A673 (cell line): ENCODE data around the gene ENTPD3. TPM values are rescaled to one million over a fixed set of nuclear protein-coding genes. Genes with fewer than 3 reads are reported as not detected.

Experiments used
- Bru-seq: library from RNA; stranded (reverse); fragments of 400-500 nt; gene quantifications from one replicate; lab custom pipeline; 2021; lab: Mats Ljungman, UMichigan
- BruChase-seq, 2 experiments: library from RNA; stranded (reverse); fragments of 400-500 nt; gene quantifications; one replicate each; lab custom pipeline; 2021; lab: Mats Ljungman, UMichigan
- BruUV-seq: library from RNA; stranded (reverse); fragments of 400-500 nt; replicated peaks from 2 replicates; lab custom pipeline; 2021; lab: Mats Ljungman, UMichigan
- CTCF ChIA-PET: fragments of 300-600 bp; sonication (Branson Sonifier 250); formaldehyde crosslinking; loops from one replicate; lab custom pipeline; 2022; ENCODE audit warnings: antibody characterized with exemption; lab: Charles Lee
- POLR2A ChIA-PET: fragments of 300-600 bp; sonication (Branson Sonifier 250); formaldehyde crosslinking; loops from one replicate; lab custom pipeline; 2022; ENCODE audit warnings: antibody characterized with exemption; ENCODE audit not compliant: low non-redundant PET; lab: Charles Lee
- DNase-seq: peaks from one replicate; pipeline ENCODE4 v3.0.0-alpha.2; 2015; ENCODE audit warnings: low spot score
- H3K27ac ChIP-seq: fragments of 200-600 bp; sonication (generic); 2 replicates; pipeline ENCODE4 v1.5.1; 2016; ENCODE audit warnings: mixed run types, low read depth, mild to moderate bottlenecking, mixed read lengths, antibody characterized with exemption, low read length; ENCODE audit not compliant: poor library complexity, severe bottlenecking
- H3K27me3 ChIP-seq: fragments of 200-600 bp; sonication (generic); replicated peaks from 2 replicates; pipeline ENCODE4 v1.6.1; 2017; ENCODE audit warnings: mixed run types, low read depth, mild to moderate bottlenecking, mixed read lengths, antibody characterized with exemption, low read length; ENCODE audit not compliant: insufficient read depth, poor library complexity
- H3K36me3 ChIP-seq: fragments of 200-600 bp; sonication (generic); 2 replicates; pipeline ENCODE4 v1.6.1; 2016; ENCODE audit warnings: mixed run types, mild to moderate bottlenecking, mixed read lengths, antibody characterized with exemption, low read length; ENCODE audit not compliant: insufficient read depth, poor library complexity, severe bottlenecking
- H3K4me1 ChIP-seq: fragments of 200-600 bp; sonication (generic); 2 replicates; pipeline ENCODE4 v1.6.1; 2017; ENCODE audit warnings: mixed run types, mild to moderate bottlenecking, mixed read lengths, antibody characterized with exemption, low read length; ENCODE audit not compliant: insufficient read depth, poor library complexity, severe bottlenecking
- H3K4me3 ChIP-seq: fragments of 200-600 bp; sonication (generic); 2 replicates; pipeline ENCODE4 v1.5.1; 2016; ENCODE audit warnings: low read depth, mixed run types, mild to moderate bottlenecking, mixed read lengths, low read length; ENCODE audit not compliant: poor library complexity, severe bottlenecking
- H3K9me3 ChIP-seq: fragments of 200-600 bp; sonication (generic); 2 replicates; pipeline ENCODE4 v1.6.1; 2016; ENCODE audit warnings: mixed run types, low read depth, mild to moderate bottlenecking, mixed read lengths, antibody characterized with exemption, low read length; ENCODE audit not compliant: poor library complexity, severe bottlenecking
- EZH2 ChIP-seq: fragments of 200-600 bp; sonication (generic); IDR thresholded peaks from 2 replicates; pipeline ENCODE4 v1.6.1; 2017; ENCODE audit warnings: borderline replicate concordance, low read depth, mild to moderate bottlenecking, mixed read lengths, antibody characterized with exemption, low read length; ENCODE audit not compliant: poor library complexity, severe bottlenecking
- intact Hi-C: fragments of 100-400 bp; cut with micrococcal nuclease; formaldehyde crosslinking; loops from one replicate; pipeline ENCODE4 v1.10.0; 2022; ENCODE audit not compliant: unreplicated experiment
- long read RNA-seq: library from polyadenylated mRNA; stranded (forward); transcript quantifications from one replicate; pipeline ENCODE4 v2.0.0, GENCODE V29; 2022
- total RNA-seq: library from RNA; stranded (reverse); gene quantifications from 2 replicates; pipeline ENCODE4 v1.2.3, GENCODE V29; 2021
- TF ChIP-seq, protein P1 (sequence below): fragments of 300-800, 200-600 bp; sonication (generic); conservative IDR thresholded peaks from 2 replicates; pipeline ENCODE4 v1.5.1; 2017; ENCODE audit warnings: low read depth, mild to moderate bottlenecking, antibody characterized with exemption, low read length, moderate library complexity, mixed read lengths

The ENTPD3 gene, protein sequence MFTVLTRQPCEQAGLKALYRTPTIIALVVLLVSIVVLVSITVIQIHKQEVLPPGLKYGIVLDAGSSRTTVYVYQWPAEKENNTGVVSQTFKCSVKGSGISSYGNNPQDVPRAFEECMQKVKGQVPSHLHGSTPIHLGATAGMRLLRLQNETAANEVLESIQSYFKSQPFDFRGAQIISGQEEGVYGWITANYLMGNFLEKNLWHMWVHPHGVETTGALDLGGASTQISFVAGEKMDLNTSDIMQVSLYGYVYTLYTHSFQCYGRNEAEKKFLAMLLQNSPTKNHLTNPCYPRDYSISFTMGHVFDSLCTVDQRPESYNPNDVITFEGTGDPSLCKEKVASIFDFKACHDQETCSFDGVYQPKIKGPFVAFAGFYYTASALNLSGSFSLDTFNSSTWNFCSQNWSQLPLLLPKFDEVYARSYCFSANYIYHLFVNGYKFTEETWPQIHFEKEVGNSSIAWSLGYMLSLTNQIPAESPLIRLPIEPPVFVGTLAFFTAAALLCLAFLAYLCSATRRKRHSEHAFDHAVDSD
- total RNA-seq (0.54 and 1.3 TPM in 2 replicates), Bru-seq, nascent RNA (percentile 31 among the genes with signal in this experiment), BruChase-seq, experiment 1, labeled RNA remaining after a 2-hour chase (percentile 16 among the genes with signal in this experiment), BruChase-seq, experiment 2, labeled RNA remaining after a 6-hour chase (percentile 24 among the genes with signal in this experiment)
- long read RNA-seq, partial matches to known transcripts: 0 of 1 reads
- long read RNA-seq, other reads (novel, unspliced or antisense): 0 of 1 reads

DNA sequence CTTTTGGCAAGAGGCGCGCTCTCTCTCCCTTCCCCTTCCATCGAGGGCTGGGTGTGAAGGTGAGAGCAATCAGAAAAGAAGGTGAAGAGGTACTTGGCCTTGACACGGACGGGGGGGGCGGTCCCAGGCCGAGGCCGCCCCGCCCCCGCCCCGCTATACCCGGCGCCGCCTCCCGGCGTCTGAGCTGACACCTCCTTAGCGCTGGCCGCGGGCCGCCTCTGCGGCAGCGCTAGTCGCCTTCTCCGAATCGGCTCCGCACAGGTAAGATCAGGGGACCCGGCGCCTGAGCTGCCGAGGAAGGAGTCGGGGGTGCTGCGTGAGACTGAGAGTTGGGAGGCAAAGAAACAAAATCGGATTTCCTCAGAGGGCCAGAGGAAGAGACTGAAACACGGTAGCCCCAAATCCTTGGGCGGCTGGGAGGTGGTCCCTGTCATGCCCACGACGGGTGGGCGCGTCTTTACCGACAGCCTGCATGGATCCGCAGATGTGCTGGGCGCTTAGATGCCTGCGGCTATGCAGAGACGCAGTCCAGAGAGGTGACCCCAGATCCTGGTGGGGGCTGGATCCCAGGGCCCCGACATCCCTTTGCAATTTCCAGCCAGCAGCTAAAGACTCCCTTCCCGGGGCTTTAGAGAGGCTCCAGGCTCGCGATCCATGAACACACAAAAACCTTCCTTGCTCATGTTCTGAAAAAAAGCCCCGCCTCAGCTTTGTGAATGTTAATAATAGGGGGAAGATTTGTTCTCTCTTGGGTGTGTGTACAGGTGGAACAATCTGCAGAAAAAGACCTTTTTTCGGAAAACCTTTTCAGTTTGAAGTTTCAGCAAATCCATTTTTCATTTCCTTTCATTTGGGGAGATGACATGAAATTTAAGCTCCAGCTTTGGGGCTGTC, at the start of gene ENTPD3:
Gene ENTPD3, plus strand, starts transcription at position 184 of the 894 bp plus-strand sequence. CDS start 874 bp downstream, outside the sequence.
- no peak within 1 kb of the TSS for H3K27ac ChIP-seq
- H3K4me3 ChIP-seq: peak within 1 kb of the TSS; percentile 35
- H3K36me3 ChIP-seq: no peaks in the 10 kb centered on the region
- no peaks in the 10 kb centered on the region for H3K9me3 ChIP-seq
- TF ChIP-seq, protein P1, sequence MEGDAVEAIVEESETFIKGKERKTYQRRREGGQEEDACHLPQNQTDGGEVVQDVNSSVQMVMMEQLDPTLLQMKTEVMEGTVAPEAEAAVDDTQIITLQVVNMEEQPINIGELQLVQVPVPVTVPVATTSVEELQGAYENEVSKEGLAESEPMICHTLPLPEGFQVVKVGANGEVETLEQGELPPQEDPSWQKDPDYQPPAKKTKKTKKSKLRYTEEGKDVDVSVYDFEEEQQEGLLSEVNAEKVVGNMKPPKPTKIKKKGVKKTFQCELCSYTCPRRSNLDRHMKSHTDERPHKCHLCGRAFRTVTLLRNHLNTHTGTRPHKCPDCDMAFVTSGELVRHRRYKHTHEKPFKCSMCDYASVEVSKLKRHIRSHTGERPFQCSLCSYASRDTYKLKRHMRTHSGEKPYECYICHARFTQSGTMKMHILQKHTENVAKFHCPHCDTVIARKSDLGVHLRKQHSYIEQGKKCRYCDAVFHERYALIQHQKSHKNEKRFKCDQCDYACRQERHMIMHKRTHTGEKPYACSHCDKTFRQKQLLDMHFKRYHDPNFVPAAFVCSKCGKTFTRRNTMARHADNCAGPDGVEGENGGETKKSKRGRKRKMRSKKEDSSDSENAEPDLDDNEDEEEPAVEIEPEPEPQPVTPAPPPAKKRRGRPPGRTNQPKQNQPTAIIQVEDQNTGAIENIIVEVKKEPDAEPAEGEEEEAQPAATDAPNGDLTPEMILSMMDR: no peak
- TF ChIP-seq EZH2: no peak
- BruUV-seq: no TSS peak
- intact Hi-C loops: no loop called here
- CTCF ChIA-PET: interaction anchor here (0.6 kb wide), 1 partner anchor 189 kb away, joined by 4 read pairs; no protein-coding TSS in a partner anchor
- DNase-seq: peak; percentile 3
- H3K4me1 ChIP-seq: no peaks in the 10 kb centered on the region
- H3K27me3 ChIP-seq: no peaks in the 10 kb centered on the region
- POLR2A ChIA-PET: no interaction called here

DNA sequence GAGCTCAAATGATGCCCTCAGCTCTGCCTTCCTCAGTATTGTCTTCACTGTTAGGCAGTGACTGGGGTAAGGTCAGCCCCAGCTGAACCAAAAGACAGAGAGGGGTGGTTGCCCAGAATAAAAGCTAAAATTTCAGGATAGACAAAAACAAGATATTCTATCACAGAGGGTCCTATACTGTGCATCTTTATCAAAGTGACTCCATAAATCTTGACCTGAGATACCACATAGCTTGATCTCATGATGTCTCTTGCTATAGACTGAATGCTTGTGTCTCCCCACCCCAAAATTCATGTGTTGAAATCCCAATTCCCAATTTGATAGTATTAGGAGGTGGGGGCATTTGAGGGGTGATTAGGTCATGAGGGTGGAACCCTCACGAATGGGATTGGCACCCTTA, 47.1 kb upstream of the ENTPD3 start:
- no peak overlapping the region for H3K27ac ChIP-seq
- no peaks in the 10 kb centered on the region for H3K36me3 ChIP-seq
- TF ChIP-seq, protein P1: no peak
- TF ChIP-seq EZH2: no peak
- intact Hi-C loops: loop anchor here (10.0 kb wide), 1 partner anchor 95 kb away; no protein-coding TSS in a partner anchor
- H3K4me1 ChIP-seq: no peaks in the 10 kb centered on the region
- H3K27me3 ChIP-seq: no peaks in the 10 kb centered on the region
- no TSS peak for BruUV-seq
- ChIA-PET POLR2A (no interaction called here), CTCF (no interaction called here)
- DNase-seq: no peak
- H3K4me3 ChIP-seq: no peak overlapping the region
- H3K9me3 ChIP-seq: no peaks in the 10 kb centered on the region
